ENCODE measurements around the gene PFDN4.
"Not testable (repeated sequence)": the region's sequence is repeated elsewhere in the genome, so short reads cannot be mapped to it uniquely, and the experiment has no call there.

The PFDN4 gene

DNA sequence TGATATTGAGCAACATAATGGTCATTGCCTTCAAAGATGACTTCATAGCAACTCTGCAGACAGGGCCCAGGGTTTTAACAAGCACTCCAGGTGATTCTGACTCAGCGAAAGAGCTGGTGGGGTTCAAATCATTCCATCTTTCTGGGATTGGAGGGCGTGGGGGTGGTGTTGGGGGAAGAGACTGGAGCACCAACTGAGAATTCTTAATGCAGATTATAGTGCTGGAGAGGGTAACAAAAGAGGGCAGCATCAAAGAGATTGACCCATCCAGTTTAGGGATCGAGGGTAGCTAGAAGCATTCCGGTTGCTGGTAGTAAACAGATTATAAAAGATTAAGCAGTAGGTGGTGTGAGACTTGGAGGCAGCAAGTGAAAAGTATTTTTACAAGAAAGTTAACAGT lies 15.9 kb downstream of the PFDN4 start:
- no peak for DNase-seq (ENCODE audit: low read depth)

DNA sequence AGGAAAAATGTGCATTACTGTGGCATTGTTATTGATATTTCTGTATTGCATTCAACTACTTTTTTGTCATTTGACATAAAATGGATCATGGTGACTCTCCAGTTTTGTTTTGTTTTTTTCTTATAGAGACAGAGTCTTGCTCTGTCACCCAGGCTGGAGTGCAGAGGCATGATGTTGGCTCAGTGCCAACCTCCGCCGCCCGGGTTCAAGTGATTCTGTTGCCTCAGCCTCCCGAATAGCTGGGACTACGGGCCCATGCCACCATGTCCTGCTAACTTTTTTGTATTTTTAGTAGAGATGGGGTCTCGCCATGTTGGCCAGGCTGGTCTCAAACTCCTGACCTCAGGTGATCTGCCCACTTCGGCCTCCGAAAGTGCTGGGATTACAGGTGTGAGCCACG lies 16.8 kb downstream of the PFDN4 start:
- not testable (repeated sequence) for DNase-seq (ENCODE audit: low read depth)

- DNase-seq (ENCODE audit: low read depth) = no peak
Measured at GRCh38 chr20:54227241-54227640, 19.4 kb downstream of the PFDN4 start.

DNA sequence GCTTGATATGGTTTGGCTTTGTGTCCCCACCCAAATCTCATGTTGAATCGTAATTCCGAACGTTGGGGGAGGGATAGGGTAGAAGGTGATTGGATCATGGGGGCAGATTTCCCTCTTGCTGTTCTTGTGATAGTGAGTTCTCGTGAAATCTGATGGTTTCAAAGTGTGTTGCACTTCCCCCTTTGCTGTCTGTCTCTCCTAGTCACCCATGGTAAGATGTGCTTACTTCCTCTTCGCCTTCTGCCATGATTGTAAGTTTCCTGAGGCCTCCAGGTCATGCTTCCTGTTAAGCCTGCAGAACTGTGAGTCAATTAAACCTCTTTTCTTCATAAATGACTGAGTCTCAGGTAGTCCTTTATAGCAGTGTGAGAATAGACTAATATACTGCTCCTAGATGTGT lies 19.9 kb downstream of the PFDN4 start:
- DNase-seq (ENCODE audit: low read depth) = no peak

DNA sequence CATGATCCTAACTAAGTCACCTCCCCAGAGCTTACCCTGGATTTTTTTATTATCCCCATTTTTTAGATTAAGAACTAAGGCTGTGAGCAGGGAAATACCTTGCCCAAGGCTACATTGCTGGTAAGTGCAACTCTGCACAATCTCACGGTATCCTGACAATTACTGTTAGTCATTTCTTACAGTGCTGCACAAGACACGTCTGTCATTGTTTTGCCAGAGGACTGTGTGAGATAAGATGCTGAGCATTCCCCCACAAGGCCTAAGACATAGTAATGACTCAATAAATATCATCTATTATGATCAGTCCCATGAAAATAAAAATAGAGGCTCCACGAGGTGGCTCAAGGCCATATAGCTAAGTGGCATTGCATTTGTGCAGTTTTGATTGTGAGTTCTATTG lies 21.0 kb downstream of the PFDN4 start:
- DNase-seq (ENCODE audit: low read depth) = no peak

DNA sequence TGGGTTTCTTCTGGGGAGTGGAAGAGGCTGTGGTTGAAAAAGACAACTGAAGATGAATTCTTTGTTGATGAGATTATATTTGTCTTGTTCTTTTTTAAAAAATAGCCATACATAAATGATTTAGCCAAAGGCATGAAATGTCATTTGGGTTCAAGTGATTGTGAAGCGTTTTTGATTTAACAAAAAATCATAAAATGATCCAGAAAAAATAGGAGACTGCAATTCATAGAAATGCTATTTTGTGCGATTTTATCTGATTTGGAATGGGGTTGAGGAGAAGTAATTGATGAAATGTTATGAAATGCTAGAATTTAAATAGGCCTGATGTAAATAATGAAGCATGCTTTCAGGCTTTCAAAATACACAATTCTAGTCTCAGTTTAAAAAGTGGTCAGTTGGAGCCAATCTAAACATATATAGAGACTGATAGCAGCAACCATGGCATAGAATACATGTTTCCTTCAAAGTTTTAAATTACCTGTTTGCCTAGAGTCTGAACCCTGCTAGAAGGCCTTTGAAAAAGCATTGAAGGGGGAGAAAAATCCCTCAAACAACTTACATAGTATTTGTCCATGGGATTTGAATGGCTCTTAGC lies 21.8 kb downstream of the PFDN4 start:
- DNase-seq (ENCODE audit: low read depth) = no peak

DNA sequence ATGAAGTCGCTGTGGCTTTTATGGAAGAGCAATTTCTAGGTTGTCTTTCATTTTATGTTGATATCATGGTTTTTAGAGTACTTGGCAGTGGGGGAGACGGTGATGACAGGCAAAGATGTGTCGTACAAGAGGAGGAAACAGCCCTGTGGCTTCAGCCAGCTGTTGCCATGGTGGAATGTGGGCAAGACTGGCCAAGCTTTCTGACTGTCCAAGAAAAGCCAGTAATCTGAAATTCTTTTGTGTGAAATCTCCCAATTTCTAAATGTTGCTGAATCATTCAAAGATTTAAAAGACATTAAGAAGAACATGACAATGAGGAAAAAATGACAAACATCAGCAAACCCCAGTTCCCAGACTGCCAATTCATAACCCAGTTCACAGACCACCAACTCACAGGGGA lies 23.1 kb downstream of the PFDN4 start:
- no peak for DNase-seq (ENCODE audit: low read depth)

DNA sequence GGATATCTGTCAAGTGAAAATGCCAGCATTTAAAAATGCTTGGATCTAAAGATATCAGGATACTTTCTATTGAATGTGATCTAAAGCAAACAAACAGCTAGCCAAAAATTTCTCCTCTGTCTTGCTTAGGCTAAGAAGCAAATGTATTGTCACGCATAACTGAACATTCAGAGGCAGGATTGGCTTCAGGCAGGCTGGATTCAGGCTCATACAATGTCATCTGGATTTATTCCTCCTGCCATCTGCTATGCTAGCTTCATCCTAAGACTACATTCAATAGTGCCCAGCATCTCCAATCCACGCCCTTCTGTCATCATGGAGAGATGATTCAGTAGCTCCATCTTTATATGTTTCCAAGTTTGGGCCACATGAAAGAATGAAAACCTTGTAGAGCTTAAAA lies 27.1 kb downstream of the PFDN4 start:
- DNase-seq (ENCODE audit: low read depth) = no peak

DNA sequence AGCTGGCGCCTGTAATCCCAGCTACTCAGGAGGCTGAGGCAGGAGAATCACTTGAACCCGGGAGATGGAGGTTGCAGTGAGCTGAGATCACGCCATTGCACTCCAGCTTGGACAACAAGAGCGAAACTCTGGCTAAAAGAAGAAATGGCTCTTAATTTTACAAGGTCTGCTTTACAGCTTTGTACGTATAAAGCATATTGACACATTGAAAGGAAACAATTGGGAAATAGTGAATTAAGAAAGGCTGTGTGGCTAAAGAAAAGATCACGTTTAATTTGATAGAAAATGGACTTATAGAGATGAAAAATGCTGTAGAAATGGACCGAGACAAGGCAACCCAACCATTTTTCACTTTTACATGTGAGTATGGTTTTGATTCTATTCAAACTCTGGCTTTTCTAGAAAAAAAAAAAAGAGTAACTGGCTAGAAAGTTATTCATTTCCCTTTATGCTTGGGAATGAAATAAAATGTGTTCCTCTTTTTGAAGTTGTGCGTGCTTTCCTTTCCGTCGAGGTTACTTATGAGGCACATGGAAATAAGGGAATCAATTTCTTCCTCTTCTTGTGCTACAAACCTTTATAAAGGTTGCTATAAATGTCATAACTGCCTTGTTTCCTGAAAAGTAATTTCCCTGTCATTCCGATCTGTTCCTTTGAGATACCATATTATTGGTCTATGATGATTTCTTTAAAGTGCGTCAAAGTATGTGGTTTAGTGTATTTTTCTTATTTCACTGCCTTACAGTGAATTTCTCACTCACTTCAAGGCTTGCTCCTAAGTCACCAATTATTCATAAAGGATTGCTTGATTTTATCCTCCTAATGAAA lies 29.4 kb downstream of the PFDN4 start:
- no peak for DNase-seq (ENCODE audit: low read depth)

GRCh38 chr20:54244113-54244512 lies 36.2 kb downstream of the PFDN4 start:
- DNase-seq (ENCODE audit: low read depth) = no peak

DNA sequence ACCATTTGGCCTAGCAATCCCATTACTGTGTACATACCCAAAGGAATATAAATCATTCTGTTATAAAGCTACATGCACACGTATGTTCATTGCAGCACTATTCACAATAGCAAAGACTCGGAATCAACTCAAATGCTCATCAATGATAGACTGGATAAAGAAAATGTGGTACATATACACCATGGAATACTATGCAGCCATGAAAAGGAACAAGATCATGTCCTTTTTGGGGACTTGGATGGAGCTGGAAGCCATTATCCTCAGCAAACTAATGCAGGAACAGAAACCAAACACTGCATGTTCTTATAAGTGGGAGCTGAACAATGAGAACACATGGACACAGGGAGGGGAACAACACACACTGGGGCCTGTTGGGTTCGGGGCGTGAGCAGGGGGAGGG lies 40.8 kb downstream of the PFDN4 start:
- not testable (repeated sequence) for DNase-seq (ENCODE audit: low read depth)

- no peak for DNase-seq (ENCODE audit: low read depth)
Measured at GRCh38 chr20:54250691-54251090, 42.8 kb downstream of the PFDN4 start.

DNA sequence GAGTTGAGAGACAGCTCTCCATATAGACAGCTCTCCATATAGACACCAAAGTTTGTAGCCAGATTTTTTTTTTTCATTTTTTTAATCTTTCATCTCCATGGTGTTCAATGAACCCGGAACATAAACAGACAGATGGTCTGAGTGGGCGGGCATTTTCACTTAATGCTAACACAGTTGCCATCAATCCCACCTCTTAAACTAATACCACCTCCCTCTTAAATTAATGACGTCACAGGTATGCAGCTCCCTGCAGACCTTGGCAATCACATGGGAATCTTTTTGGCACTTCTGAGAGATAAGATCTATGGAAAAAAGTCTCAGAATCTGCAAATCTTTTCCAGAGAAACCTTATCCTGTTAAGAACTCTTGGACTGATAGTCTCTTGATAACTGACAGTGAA lies 43.2 kb downstream of the PFDN4 start:
- DNase-seq (ENCODE audit: low read depth) = no peak

- no peak for DNase-seq (ENCODE audit: low read depth)
Measured at GRCh38 chr20:54254596-54254995, 46.7 kb downstream of the PFDN4 start.

DNA sequence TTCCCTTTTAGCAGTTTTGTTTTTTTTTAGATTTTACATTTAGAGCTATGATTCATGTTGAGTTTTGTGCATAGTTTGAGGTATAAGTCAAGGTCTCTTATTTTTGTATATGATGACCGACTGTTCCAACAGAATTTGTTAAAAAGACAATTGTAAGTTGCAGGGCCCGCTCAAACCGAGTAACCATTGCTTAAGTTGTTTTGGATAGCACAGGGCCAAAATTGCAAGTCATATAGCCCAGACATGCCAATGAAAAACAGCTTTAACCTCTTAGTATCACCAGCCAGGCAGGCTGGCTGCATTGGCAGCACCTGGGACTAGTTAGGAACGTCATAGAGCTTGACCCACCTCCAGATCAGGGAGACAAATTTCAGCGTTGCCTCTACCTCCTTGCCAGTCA lies 47.3 kb downstream of the PFDN4 start:
- no peak for DNase-seq (ENCODE audit: low read depth)

DNA sequence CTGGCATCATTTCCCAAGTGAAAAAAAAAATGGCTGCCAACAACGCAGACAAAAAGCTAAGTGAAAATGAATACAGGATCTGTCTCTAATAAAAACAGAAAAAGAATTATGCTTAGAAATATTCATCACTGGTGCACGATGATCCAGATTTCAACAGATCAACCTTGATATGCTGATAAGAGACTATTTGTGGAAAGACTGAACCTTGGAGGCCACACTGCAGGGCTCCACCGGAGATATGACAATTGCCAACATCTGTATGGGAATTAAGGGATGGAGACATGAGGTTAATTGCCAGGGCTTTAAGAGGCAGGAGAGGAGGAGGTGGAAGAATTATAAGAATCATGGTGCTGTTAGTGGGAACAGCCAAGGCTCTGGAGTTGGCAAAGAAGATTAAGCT lies 48.3 kb downstream of the PFDN4 start:
- no peak for DNase-seq (ENCODE audit: low read depth)

- no peak for DNase-seq (ENCODE audit: low read depth)
Measured at GRCh38 chr20:54257071-54257816, 49.4 kb downstream of the PFDN4 start.

- no peak for DNase-seq (ENCODE audit: low read depth)
Measured at GRCh38 chr20:54260116-54260515, 52.2 kb downstream of the PFDN4 start.

- no peak for DNase-seq (ENCODE audit: low read depth)
Measured at GRCh38 chr20:54262671-54263070, 54.8 kb downstream of the PFDN4 start.

- DNase-seq (ENCODE audit: low read depth) = no peak
Measured at GRCh38 chr20:54263116-54263690, 55.3 kb downstream of the PFDN4 start.

- not testable (repeated sequence) for DNase-seq (ENCODE audit: low read depth)
Measured at GRCh38 chr20:54265791-54266190, 57.9 kb downstream of the PFDN4 start.

DNA sequence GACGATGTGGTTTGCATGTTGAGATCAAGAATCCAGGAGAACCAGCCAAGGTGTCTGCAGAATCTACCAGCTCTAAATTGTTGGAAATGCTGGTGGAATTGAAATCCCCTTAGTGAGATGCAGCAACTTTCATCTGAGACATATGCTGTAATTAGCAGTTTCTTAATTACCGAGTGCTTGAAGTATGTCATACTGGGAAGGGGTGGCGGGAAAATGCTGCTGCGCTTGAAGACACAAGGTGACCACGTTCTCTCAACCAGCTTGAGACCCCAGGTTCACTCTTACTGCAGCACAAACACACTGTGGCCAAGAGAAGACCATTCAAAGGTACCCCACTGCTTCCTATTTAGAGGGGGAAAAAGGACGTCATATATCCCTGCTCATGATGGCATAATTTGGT lies 59.0 kb downstream of the PFDN4 start:
- DNase-seq (ENCODE audit: low read depth) = no peak

- no peak for DNase-seq (ENCODE audit: low read depth)
Measured at GRCh38 chr20:54267483-54268003, 59.7 kb downstream of the PFDN4 start.
